ENCODE results near the gene C1QTNF12.

- TF ChIP-seq, protein P1, sequence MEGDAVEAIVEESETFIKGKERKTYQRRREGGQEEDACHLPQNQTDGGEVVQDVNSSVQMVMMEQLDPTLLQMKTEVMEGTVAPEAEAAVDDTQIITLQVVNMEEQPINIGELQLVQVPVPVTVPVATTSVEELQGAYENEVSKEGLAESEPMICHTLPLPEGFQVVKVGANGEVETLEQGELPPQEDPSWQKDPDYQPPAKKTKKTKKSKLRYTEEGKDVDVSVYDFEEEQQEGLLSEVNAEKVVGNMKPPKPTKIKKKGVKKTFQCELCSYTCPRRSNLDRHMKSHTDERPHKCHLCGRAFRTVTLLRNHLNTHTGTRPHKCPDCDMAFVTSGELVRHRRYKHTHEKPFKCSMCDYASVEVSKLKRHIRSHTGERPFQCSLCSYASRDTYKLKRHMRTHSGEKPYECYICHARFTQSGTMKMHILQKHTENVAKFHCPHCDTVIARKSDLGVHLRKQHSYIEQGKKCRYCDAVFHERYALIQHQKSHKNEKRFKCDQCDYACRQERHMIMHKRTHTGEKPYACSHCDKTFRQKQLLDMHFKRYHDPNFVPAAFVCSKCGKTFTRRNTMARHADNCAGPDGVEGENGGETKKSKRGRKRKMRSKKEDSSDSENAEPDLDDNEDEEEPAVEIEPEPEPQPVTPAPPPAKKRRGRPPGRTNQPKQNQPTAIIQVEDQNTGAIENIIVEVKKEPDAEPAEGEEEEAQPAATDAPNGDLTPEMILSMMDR (IDR thresholded peaks at IDR 0.05) = no peak
- TF ChIP-seq POLR2A (IDR thresholded peaks at IDR 0.05) = no peak
These were observed 37.9 kb upstream of the C1QTNF12 start for GRCh38 chr1:1284221-1285101.

Data from esophagus squamous epithelium (tissue), 4 donors.